GM23248 (cell line): ENCODE data around the gene UBN2.

Experiments
- EZH2 ChIP-seq: fragments of 200-600 bp; sonication (generic); IDR thresholded peaks from 2 replicates; pipeline ENCODE4 v1.6.1; 2018; ENCODE audit warnings: antibody characterized with exemption, mild to moderate bottlenecking; ENCODE audit not compliant: insufficient read depth, poor library complexity, severe bottlenecking
- EZH2phosphoT487 ChIP-seq: fragments of 200-600 bp; sonication (generic); IDR thresholded peaks from 2 replicates; pipeline ENCODE4 v1.6.1; 2018; ENCODE audit warnings: antibody characterized with exemption, moderate library complexity, mild to moderate bottlenecking, low read depth; ENCODE audit not compliant: insufficient read depth

- TF ChIP-seq EZH2 (no peak), EZH2phosphoT487 (no peak)
Measured at GRCh38 chr7:139249179-139249810, 18.3 kb downstream of the UBN2 start.
